Smooth muscle cell of the coronary artery (primary cell): ENCODE results near the gene TRPT1. TPM values are rescaled to one million over a fixed set of nuclear protein-coding genes. Genes with fewer than 3 reads are reported as not detected.

Source experiments
- total RNA-seq: library from RNA; depleted of rRNA; stranded (reverse); fragments of >200 nt; gene quantifications from 2 replicates; pipeline ENCODE4 v1.2.3, GENCODE V29; 2014; ENCODE audit warnings: low replicate concordance

Gene TRPT1
- 32.9 and 42.8 TPM in 2 replicates for total RNA-seq

DNA sequence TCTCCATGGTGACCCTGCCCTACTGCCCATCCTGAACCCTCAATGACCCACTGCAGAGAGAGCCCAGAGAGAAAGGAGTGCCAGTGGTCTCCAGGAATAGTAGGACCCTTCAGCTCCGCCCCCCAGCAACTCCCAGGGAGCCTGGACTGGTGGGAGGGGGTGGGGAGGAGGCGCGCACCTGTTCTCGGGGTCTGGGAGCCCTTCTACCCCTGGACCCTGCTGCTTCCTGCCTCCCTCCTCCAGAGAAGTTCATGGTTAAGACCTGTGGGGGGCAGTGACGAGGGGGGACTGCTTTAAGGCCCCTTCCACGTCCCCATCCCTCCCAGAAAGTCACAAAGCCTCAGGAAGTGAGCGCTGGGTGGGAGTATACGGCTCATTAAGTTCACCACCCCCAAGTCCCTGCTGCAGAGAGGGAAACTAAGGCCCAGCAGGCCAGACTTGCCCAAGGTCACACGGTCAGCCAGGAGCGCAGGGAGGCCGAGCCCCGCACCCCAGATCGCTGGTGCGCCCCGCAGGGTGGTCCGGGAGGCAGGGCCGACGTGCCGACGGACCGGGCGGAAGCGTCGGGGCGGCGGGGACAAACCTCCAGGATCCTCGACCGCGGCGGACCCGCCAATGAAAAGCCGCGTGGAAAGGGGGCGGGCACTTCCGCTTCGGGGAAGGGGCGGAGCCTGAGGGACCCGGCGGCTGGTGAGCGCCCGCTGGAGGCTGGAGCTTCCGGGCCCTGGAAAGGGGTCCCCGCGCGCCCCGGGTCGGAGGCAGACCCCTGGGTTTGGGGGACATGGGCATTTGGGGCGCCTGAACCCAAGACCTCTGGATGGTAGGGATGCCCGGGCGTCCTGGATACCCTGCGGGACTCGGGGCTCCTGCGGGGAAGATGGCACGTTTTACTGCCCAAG lies at the start of gene TRPT1, which contains the start of gene NUDT22:
TSS of gene TRPT1 (minus strand) at position 579 of the 899 bp plus-strand sequence. CDS start at position 253, 326 bp downstream.
TSS of gene NUDT22 (plus strand) at position 667 of the 899 bp plus-strand sequence. CDS start 379 bp downstream, outside the sequence.

DNA sequence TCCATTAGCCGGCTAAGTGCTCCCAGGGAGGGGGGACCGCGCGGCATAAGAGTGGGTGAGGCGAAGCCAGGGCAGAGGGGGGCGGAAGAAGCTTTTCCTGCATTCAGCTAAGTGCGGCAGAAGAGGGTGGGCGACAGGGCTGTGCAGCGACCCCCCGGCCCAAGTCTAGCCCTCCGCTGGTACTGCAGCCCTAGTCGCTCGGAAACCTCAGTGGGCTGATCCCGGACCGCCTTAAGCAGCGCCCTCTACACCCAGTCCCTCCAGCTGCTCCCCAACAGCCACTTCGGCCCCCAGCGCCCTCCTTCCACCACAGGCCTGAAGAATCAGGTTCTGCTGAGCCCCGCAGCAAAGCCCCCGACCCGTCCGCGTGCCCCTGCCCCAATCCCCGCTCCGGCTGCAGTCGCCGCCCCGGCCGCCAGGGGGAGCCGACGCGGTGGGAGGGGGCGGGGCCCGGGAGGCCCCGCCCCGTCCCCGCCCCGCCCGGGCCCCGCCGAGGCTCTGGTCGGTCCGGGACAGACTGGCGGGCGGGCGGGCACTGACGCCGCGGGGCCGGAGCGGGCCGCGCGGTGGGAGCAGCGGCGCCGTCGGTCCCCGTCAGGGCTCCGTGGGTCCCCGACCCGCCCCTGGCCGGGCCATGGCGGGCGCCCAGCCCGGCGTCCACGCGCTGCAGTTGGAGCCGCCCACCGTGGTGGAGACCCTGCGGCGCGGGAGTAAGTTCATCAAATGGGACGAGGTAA lies 25.2 kb upstream of the TRPT1 start, which contains the start of gene PLCB3:
TSS of gene PLCB3 (plus strand) at position 515 of the 737 bp plus-strand sequence. CDS start at position 635, 120 bp downstream.

DNA sequence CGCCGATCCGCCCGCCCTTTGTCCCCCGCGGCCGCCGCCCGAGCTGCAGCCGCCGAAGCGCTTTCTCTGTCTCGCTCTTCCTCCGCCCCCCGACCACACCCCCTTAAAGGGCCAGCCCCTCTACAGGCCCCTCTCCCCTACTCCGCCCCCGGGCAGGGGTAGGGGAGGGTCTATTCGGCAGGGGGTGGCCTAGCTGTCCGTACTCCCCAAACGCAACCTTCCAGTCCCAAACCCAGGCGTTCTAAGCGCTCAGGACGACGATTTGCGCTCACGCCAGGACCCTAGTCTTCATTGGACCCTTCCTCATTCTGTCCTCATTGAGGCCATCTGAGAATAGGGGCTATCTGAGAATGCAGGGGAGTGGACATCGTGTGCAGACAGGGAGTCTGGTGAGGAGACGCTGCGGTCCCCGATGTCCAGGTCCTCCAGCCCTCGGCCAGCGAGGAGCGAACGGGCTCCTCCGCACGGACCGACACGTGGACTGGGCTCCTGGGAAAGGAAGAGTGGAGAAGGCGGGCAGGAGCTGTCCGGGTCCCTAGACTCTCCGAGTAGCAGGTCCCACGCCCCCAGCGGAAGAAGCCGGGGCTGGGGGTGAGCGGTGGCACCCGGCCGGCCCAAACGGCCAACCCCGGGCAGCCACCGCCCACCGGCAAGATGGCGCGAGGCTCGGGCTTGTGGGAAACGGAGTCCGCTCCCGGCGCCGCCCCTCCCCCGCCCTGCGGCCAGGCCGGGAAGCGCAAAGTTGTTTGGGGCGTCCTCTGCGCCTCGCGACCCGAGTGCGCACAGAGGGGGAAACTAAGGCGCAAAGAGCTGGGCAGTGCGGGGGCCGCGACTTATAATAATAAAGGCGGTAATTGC lies 21.1 kb upstream of the TRPT1 start, which contains the start of gene PPP1R14B:
TSS of gene PPP1R14B (minus strand) at position 73 of the 858 bp plus-strand sequence. CDS start 270 bp downstream, outside the sequence.

DNA sequence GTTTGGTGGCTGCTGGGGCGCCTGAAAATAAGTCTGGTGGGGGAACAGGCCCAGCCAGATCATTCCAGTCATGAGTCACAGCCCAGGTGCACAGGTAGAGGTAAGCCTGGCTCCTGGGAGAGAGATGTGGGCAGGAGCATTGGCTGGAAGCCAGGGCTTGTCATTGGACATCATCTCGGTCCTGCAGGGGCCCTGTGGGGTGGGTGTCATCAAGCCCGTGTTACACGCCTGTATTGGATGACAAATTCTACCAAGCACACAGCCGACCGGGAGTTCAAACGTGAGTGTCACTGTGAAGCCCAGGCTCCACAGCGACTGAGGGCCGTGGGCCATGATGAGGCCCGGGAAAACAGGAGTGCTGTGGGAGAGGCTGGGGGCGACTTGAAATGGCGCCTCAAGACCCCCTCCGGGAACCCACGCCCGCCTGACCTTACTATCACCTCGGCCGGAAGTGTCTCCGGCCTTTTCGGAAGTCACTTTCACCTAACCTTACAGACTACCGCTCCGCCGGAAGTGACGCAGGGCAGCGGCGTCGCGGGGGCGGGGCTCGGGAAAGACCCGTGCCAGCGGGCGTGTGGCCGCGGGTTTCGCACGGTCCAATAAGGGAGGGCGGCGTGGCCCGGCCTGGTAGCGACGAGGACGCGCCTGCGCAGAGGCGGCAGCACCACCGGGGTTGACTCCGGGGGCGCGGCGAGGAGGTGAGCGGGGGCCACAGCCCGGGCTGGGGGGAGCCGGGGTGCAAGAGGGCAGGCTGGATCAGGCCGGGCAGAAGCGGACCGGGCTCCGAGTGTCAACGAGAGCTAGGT lies 14.7 kb upstream of the TRPT1 start, which contains the start of gene FKBP2:
TSS of gene FKBP2 (plus strand) at position 661 of the 806 bp plus-strand sequence. CDS start 1,293 bp downstream, outside the sequence.

DNA sequence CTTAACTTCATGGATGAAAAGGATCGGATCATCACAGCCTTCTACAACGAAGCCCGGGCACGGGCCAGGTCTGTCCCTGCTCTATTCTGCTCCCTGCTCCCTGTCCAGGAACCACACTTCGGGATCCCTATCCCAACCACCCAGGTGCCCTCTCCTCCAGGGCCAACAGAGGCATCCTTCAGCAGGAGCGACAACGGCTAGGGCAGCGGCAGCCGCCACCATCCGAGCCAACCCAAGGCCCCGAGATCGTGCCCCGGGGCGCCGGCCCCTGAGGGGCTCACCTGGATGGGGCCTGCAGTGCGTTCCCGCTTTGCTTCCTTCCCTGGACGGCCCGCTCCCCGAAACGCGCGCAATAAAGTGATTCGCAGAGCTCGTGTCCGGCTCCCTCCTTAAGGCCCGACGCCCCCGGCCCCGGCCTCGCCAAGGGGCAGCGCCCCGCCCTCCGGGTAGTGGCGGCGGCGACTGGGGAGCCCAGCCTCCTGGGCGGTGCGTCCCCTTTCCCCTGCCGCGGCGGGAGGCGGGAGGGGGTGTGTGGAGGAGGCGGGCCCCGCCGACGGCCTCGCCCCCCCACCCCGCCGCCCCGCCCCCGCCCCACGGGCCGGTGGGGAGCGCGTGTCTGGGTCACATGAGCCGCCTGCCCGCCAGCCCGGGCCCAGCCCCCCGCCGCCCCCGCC lies 8.1 kb upstream of the TRPT1 start, which contains the start of gene VEGFB:
TSS of gene VEGFB (plus strand) at position 672 of the 674 bp plus-strand sequence. CDS start 250 bp downstream, outside the sequence.

GRCh38 chr11:64230171-64230984 lies 4.4 kb upstream of the TRPT1 start, which contains the start of gene DNAJC4:
Gene DNAJC4, plus strand, starts transcription at chr11:64230548. Its CDS starts 307 bp downstream, at chr11:64230855.

GRCh38 chr11:64206457-64207255 lies 19.3 kb downstream of the TRPT1 start, which contains the start of gene FERMT3:
Gene FERMT3, plus strand, starts transcription at chr11:64206721. Its CDS starts 644 bp downstream, at chr11:64207365.

DNA sequence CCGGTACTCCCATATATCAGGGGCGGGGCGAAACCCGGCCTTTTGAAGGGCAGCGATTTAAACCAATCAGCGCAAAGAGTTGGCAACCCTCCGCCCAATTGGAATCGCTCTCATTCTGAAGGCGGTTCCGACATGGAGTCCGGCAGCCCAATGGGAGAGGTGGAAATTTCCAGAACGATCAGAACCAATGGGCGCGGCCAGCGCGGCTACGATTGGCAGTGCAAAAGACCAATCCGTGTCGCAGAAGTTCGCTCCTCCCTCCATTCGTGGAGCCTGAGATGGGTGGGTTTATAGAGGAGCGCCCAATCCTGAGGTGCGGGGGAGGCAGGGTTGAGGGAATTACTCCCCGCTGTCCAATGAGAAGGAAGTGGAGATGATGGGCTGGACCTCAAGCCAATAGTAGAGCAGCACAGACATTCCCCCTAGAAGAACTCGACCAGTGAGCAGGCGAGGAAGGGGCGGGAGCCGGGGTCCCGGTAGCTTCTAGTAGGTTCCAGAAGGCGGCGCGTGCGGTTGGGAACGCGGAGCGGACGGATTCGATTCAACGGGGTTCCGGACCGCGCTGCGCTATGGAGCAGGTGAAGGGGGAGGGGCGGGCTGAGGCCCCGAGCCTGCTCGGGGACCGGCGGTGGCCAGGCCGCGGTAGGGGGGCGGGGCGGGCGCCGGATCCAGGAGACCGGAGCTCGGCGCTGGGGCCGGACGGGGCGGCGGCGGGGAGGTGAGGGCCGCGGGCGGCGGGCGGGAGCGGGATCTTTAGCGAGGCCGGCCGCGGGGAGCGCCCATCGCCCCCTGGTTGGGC lies 40.1 kb downstream of the TRPT1 start, which contains the start of gene STIP1:
TSS of gene STIP1 (plus strand) at position 479 of the 799 bp plus-strand sequence. CDS start at position 570, 91 bp downstream.

Other genes with a start within 250 kb of the TRPT1 start
- gene OTUB1, start 239.7 kb downstream of the TRPT1 start, total RNA-seq: 59.2 and 63.1 TPM in 2 replicates
- under 0.01 TPM in 1 of 2 replicates, not detected in the other for gene FLRT1, start 190.3 kb downstream of the TRPT1 start, total RNA-seq
- 24.5 and 25.4 TPM in 2 replicates for gene MACROD1, start 60.1 kb downstream of the TRPT1 start, total RNA-seq
- gene STIP1, start 40.0 kb downstream of the TRPT1 start, total RNA-seq: 162 and 280 TPM in 2 replicates
- 8.0 and 10.7 TPM in 2 replicates for gene FERMT3, start 19.5 kb downstream of the TRPT1 start, total RNA-seq
- gene NUDT22, start 88 bp upstream of the TRPT1 start, total RNA-seq: 34.6 and 72.8 TPM in 2 replicates
- gene DNAJC4, start 4.4 kb upstream of the TRPT1 start, total RNA-seq: 11.7 and 12.6 TPM in 2 replicates
- 20.7 and 23.5 TPM in 2 replicates for gene VEGFB, start 8.4 kb upstream of the TRPT1 start, total RNA-seq
- 67.4 and 90.4 TPM in 2 replicates for gene FKBP2, start 14.9 kb upstream of the TRPT1 start, total RNA-seq
- gene PPP1R14B, start 20.8 kb upstream of the TRPT1 start, total RNA-seq: 114 and 363 TPM in 2 replicates
- gene PLCB3, start 25.3 kb upstream of the TRPT1 start, total RNA-seq: 43.6 and 50.0 TPM in 2 replicates
- gene BAD, start 58.5 kb upstream of the TRPT1 start, total RNA-seq: 26.3 and 79.5 TPM in 2 replicates
- gene GPR137, start 59.7 kb upstream of the TRPT1 start, total RNA-seq: 6.9 and 7.1 TPM in 2 replicates
- not detected in 2 replicates for gene KCNK4, start 65.1 kb upstream of the TRPT1 start, total RNA-seq
- 0.15 and 0.23 TPM in 2 replicates for gene CATSPERZ, start 74.2 kb upstream of the TRPT1 start, total RNA-seq
- gene ESRRA, start 79.3 kb upstream of the TRPT1 start, total RNA-seq: 22.8 and 29.8 TPM in 2 replicates
- gene TRMT112, start 91.4 kb upstream of the TRPT1 start, total RNA-seq: 244 and 288 TPM in 2 replicates
- gene PRDX5, start 91.9 kb upstream of the TRPT1 start, total RNA-seq: 378 and 390 TPM in 2 replicates
- 0.12 and 3.2 TPM in 2 replicates for gene CCDC88B, start 114.0 kb upstream of the TRPT1 start, total RNA-seq
- gene RPS6KA4, start 133.0 kb upstream of the TRPT1 start, total RNA-seq: 39.3 and 51.6 TPM in 2 replicates